Naive thymus-derived CD4-positive, alpha-beta T cell (primary cell): Measurements from ENCODE around the gene TBXAS1. TPM values are rescaled to one million over a fixed set of nuclear protein-coding genes. Genes with fewer than 3 reads are reported as not detected.

Experiments used
- ATAC-seq: fragments of 150-1000 bp; cut with Tn5 transposase; 2 replicates; pipeline ENCODE4 v1.10.0; 2021; ENCODE audit warnings: mild to moderate bottlenecking, moderate library complexity
- CTCF ChIA-PET: fragments of 350-600 bp; sonication (Branson Sonifier 250); formaldehyde crosslinking; loops from one replicate; lab custom pipeline; 2021; ENCODE audit warnings: antibody characterized with exemption; lab: Charles Lee
- POLR2A ChIA-PET: fragments of 350-600 bp; sonication (Branson Sonifier 250); formaldehyde crosslinking; loops from one replicate; lab custom pipeline; 2021; ENCODE audit warnings: antibody characterized with exemption, inconsistent platforms; lab: Charles Lee
- DNase-seq, 9 donors: peaks; one replicate each; pipeline versions ENCODE4 v3.0.0 to v3.0.0-alpha.2; 2020 to 2022; ENCODE audit warnings: mixed read lengths in 1 of 9
- H3K27ac ChIP-seq: one replicate; pipeline ENCODE4 v1.7.0; 2013; ENCODE audit warnings: mild to moderate bottlenecking, low read depth, low read length, moderate library complexity
- H3K27me3 ChIP-seq, 2 donors: one replicate each; pipeline ENCODE4 v1.7.0; 2013; ENCODE audit warnings: low read length in 2 of 2, mild to moderate bottlenecking in 2 of 2, moderate library complexity in 2 of 2; ENCODE audit not compliant: control insufficient read depth in 2 of 2, insufficient read depth in 2 of 2
- H3K36me3 ChIP-seq, 3 experiments: 1 replicate in 2 of 3; 2 replicates in 1 of 3; pipeline ENCODE4 v1.7.0; 2013; ENCODE audit warnings: low read length in 3 of 3, mild to moderate bottlenecking in 3 of 3, moderate library complexity in 1 of 3; ENCODE audit not compliant: insufficient read depth in 3 of 3, control insufficient read depth in 2 of 3
- H3K4me1 ChIP-seq, 2 donors: one replicate each; pipeline ENCODE4 v1.7.0; 2013; ENCODE audit warnings: low read length in 2 of 2, mild to moderate bottlenecking in 2 of 2, moderate library complexity in 1 of 2; ENCODE audit not compliant: control insufficient read depth in 2 of 2, insufficient read depth in 2 of 2
- H3K4me3 ChIP-seq: 2 replicates; pipeline ENCODE4 v1.7.0; 2013; ENCODE audit warnings: mild to moderate bottlenecking, low read length
- H3K9me3 ChIP-seq, 3 experiments: 1 replicate in 2 of 3; 2 replicates in 1 of 3; pipeline ENCODE4 v1.7.0; 2013; ENCODE audit warnings: low read length in 3 of 3; ENCODE audit not compliant: control insufficient read depth in 2 of 3
- H3K27ac Mint-ChIP-seq, 9 donors: one replicate each; pipeline ENCODE4 v1.8.0; 2020 to 2022; ENCODE audit warnings: mixed read lengths in 9 of 9, mild to moderate bottlenecking in 8 of 9, moderate library complexity in 5 of 9, inconsistent platforms in 2 of 9
- H3K27me3 Mint-ChIP-seq, 5 donors: one replicate each; pipeline ENCODE4 v1.8.0; 2021 to 2022; ENCODE audit warnings: mixed read lengths in 5 of 5, mild to moderate bottlenecking in 1 of 5
- H3K36me3 Mint-ChIP-seq, 5 donors: one replicate each; pipeline ENCODE4 v1.8.0; 2020 to 2022; ENCODE audit warnings: mixed read lengths in 5 of 5, mild to moderate bottlenecking in 3 of 5, inconsistent platforms in 1 of 5
- H3K4me1 Mint-ChIP-seq, 7 donors: one replicate each; pipeline ENCODE4 v1.8.0; 2020 to 2022; ENCODE audit warnings: mixed read lengths in 7 of 7, mild to moderate bottlenecking in 3 of 7, inconsistent platforms in 1 of 7
- H3K4me3 Mint-ChIP-seq, 10 donors: one replicate each; pipeline ENCODE4 v1.8.0; 2020 to 2022; ENCODE audit warnings: mild to moderate bottlenecking in 10 of 10, mixed read lengths in 10 of 10, moderate library complexity in 6 of 10, inconsistent platforms in 2 of 10
- H3K9me3 Mint-ChIP-seq, 11 donors: one replicate each; pipeline ENCODE4 v1.8.0; 2020 to 2022; ENCODE audit warnings: mixed read lengths in 11 of 11, mild to moderate bottlenecking in 4 of 11, inconsistent platforms in 1 of 11, moderate library complexity in 1 of 11
- intact Hi-C, 2 donors: fragments of 100-400 bp; cut with micrococcal nuclease; formaldehyde crosslinking; loops; one replicate each; pipeline ENCODE4 v1.15.1; 2023
- polyA plus RNA-seq, 2 donors: library from polyadenylated mRNA; unstranded; fragments of 300-500 nt; fragmentation: Illumina TruSeq; gene quantifications; one replicate each; pipeline ENCODE4 v1.2.3, GENCODE V29; 2021
- total RNA-seq, 6 experiments: library from RNA in 5 of 6; stranded (reverse) in 5 of 6; gene quantifications; 1 replicate in 5 of 6; 2 replicates in 1 of 6; pipeline ENCODE4 v1.2.3 and lab custom pipeline; 2021 to 2026

The TBXAS1 gene
- total and polyA plus RNA-seq, 7 experiments from 2014 or later: 1.9 to 70.9 (median 3.2) TPM

DNA sequence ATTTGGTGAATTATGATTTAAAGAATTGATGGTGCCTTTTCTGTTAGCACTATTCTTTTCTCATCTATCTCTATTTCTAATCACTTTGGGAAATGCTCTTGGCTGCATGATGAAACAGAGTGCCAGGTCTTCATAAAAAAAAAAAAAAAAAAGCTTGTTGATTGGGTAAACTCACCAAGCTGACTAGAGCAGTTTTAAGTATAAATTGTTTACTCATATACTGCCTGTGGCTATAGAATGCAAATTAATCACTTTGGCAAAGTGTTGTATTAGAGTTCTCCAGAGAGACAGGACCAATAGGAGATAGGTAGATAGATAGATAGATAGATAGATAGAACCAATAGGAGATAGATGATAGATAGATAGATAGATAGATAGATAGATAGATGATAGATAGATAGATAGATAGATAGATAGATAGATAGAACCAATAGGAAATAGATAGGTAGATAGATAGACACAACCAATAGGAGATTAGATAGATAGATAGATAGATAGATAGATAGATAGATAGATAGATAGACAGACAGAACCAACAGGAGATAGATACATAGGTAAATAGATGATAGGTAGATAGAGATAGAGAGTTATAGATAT lies 20.1 kb upstream of the TBXAS1 start:
- peaks cover 0 to 11% (median 6%) of the 10 kb centered on the region in 11 donors for H3K9me3 Mint-ChIP-seq
- no peak overlapping the region for H3K4me3 Mint-ChIP-seq
- ChIA-PET POLR2A (interaction anchor here (0.9 kb wide), 1 partner anchor 829 kb away, joined by 4 read pairs; no protein-coding TSS in a partner anchor), CTCF (no interaction called here)
- Histone ChIP-seq H3K4me3 (no peak overlapping the region), H3K36me3 (no peaks in the 10 kb centered on the region), H3K4me1 (no peaks in the 10 kb centered on the region), H3K27ac (no peak overlapping the region), H3K9me3 (peaks cover 0 to 3% (median 0%) of the 10 kb centered on the region in 3 experiments), H3K27me3 (no peaks in the 10 kb centered on the region)
- peaks cover 4 to 15% (median 6%) of the 10 kb centered on the region in 7 donors for H3K4me1 Mint-ChIP-seq
- intact Hi-C loops: loop anchor here in 1 of 2 donors (10.0 kb wide), 1 partner anchor 146 kb away; no protein-coding TSS in a partner anchor
- ATAC-seq (no peak), DNase-seq (no peak)
- peaks cover 0 to 6% (median 2%) of the 10 kb centered on the region in 5 donors for H3K36me3 Mint-ChIP-seq
- peaks cover 0 to 16% (median 2%) of the 10 kb centered on the region in 5 donors for H3K27me3 Mint-ChIP-seq
- H3K27ac Mint-ChIP-seq: no peak overlapping the region

- intact Hi-C loops: no loop called here
- CTCF ChIA-PET: no interaction called here
- ATAC-seq: peak; percentile 27
- H3K9me3 Mint-ChIP-seq: peaks cover 0 to 8% (median 2%) of the 10 kb centered on the region in 11 donors
- peaks cover 5 to 16% (median 8%) of the 10 kb centered on the region in 7 donors for H3K4me1 Mint-ChIP-seq
- Histone ChIP-seq H3K4me1 (no peaks in the 10 kb centered on the region), H3K27ac (no peak overlapping the region), H3K4me3 (no peak overlapping the region), H3K27me3 (no peaks in the 10 kb centered on the region), H3K9me3 (no peaks in the 10 kb centered on the region), H3K36me3 (no peaks in the 10 kb centered on the region)
- no peak overlapping the region for H3K27ac Mint-ChIP-seq
- H3K4me3 Mint-ChIP-seq: no peak overlapping the region
- peaks cover 0 to 16% (median 2%) of the 10 kb centered on the region in 5 donors for H3K27me3 Mint-ChIP-seq
- peaks cover 0 to 5% (median 0%) of the 10 kb centered on the region in 5 donors for H3K36me3 Mint-ChIP-seq
- DNase-seq: no peak
- POLR2A ChIA-PET: interaction anchor here (0.6 to 0.8 kb wide), 2 partner anchors 11 to 460 kb away, joined by 3 to 4 read pairs; no protein-coding TSS in a partner anchor
These were observed 18.0 kb upstream of the TBXAS1 start for GRCh38 chr7:139811066-139811465.

DNA sequence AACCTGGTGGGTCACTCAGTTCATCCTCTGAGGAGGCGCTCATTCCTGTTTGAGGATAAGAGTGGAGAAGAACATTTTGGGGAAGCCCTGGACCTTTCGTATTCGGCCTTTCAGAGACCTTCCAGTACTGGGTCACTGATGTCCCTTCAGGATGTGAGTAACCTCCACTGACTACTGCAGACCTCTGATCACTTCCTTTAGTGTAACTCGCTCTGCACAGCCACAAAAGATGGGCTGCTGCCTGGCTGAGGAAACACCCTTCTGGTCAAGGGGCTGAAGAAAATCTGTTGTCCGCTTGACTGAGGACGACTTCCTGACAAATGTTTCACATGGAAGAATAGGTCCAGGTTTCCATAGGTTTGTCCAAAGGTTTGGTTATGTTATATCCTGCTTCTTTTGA lies 15.9 kb upstream of the TBXAS1 start:
- Mint-ChIP-seq H3K4me3 (no peak overlapping the region), H3K36me3 (peaks cover 0 to 4% (median 0%) of the 10 kb centered on the region in 5 donors), H3K27me3 (peaks cover 0 to 10% (median 2%) of the 10 kb centered on the region in 5 donors), H3K9me3 (peaks cover 0 to 11% (median 3%) of the 10 kb centered on the region in 11 donors), H3K4me1 (peaks cover 5 to 16% (median 8%) of the 10 kb centered on the region in 7 donors), H3K27ac (peak overlapping the region in 1 of 9 donors; percentile 71)
- ChIA-PET POLR2A (no interaction called here), CTCF (no interaction called here)
- DNase-seq (no peak), ATAC-seq (no peak)
- intact Hi-C loops: no loop called here
- Histone ChIP-seq H3K36me3 (no peaks in the 10 kb centered on the region), H3K9me3 (no peaks in the 10 kb centered on the region), H3K4me3 (no peak overlapping the region), H3K27me3 (no peaks in the 10 kb centered on the region), H3K27ac (no peak overlapping the region), H3K4me1 (no peaks in the 10 kb centered on the region)

GRCh38 chr7:139813689-139814088 lies 15.4 kb upstream of the TBXAS1 start:
- no peaks in the 10 kb centered on the region for H3K27me3 ChIP-seq
- H3K36me3 Mint-ChIP-seq: peaks cover 0 to 4% (median 0%) of the 10 kb centered on the region in 5 donors
- H3K4me3 ChIP-seq: no peak overlapping the region
- ATAC-seq: no peak
- intact Hi-C loops: no loop called here
- H3K4me1 ChIP-seq: no peaks in the 10 kb centered on the region
- H3K36me3 ChIP-seq: no peaks in the 10 kb centered on the region
- no peak overlapping the region for H3K27ac ChIP-seq
- DNase-seq: peak in 2 of 9 donors; percentile 15 to 24
- H3K9me3 ChIP-seq: no peaks in the 10 kb centered on the region
- peaks cover 5 to 16% (median 8%) of the 10 kb centered on the region in 7 donors for H3K4me1 Mint-ChIP-seq
- peaks cover 0 to 7% (median 0%) of the 10 kb centered on the region in 5 donors for H3K27me3 Mint-ChIP-seq
- H3K27ac Mint-ChIP-seq: peak overlapping the region in 1 of 9 donors; percentile 80
- ChIA-PET CTCF (no interaction called here), POLR2A (no interaction called here)
- H3K4me3 Mint-ChIP-seq: no peak overlapping the region
- peaks cover 0 to 11% (median 3%) of the 10 kb centered on the region in 11 donors for H3K9me3 Mint-ChIP-seq

- ChIA-PET POLR2A (no interaction called here), CTCF (interaction anchor here (0.9 kb wide), 1 partner anchor 94 kb away, joined by 3 read pairs; no protein-coding TSS in a partner anchor)
- ATAC-seq (no peak), DNase-seq (no peak)
- intact Hi-C loops: no loop called here
- H3K27ac ChIP-seq: no peak overlapping the region
- Mint-ChIP-seq H3K4me3 (no peak overlapping the region), H3K27me3 (no peaks in the 10 kb centered on the region), H3K4me1 (peaks cover 5 to 10% (median 8%) of the 10 kb centered on the region in 7 donors), H3K36me3 (peaks cover 0 to 4% (median 0%) of the 10 kb centered on the region in 5 donors), H3K27ac (peak overlapping the region in 1 of 9 donors; percentile 62), H3K9me3 (peaks cover 0 to 11% (median 3%) of the 10 kb centered on the region in 11 donors)
- no peak overlapping the region for H3K4me3 ChIP-seq
- H3K4me1 ChIP-seq: no peaks in the 10 kb centered on the region
- no peaks in the 10 kb centered on the region for H3K9me3 ChIP-seq
- H3K36me3 ChIP-seq: no peaks in the 10 kb centered on the region
- H3K27me3 ChIP-seq: no peaks in the 10 kb centered on the region
These were observed 11.8 kb upstream of the TBXAS1 start for GRCh38 chr7:139817249-139817648.

DNA sequence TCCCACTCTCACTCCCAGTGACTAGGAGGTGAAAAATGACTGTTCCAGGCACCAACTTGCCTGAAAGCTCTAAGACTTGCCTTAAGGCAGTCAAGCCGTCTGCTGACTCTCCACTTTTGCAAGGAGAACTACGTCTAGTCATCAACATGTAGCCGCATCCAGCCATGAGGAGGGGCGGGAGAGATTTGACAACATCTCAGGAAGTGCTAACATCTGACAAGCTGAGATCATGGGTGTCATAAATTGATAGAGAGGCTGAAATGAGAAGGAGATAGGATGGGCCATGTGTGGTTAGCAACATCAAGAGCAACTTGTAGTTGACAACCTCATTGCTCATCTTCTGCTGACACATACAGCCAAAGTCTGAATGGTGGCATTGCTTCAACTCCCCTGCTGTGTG lies 9.0 kb upstream of the TBXAS1 start:
- DNase-seq (no peak), ATAC-seq (peak; percentile 83)
- no peak overlapping the region for H3K4me3 ChIP-seq
- no peaks in the 10 kb centered on the region for H3K27me3 Mint-ChIP-seq
- H3K36me3 Mint-ChIP-seq: peaks cover 0 to 4% (median 0%) of the 10 kb centered on the region in 5 donors
- H3K27ac ChIP-seq: no peak overlapping the region
- no peak overlapping the region for H3K4me3 Mint-ChIP-seq
- intact Hi-C loops: loop anchor here in 1 of 2 donors (10.0 kb wide), 1 partner anchor 175 kb away; no protein-coding TSS in a partner anchor
- ChIA-PET POLR2A (no interaction called here), CTCF (interaction anchor here (1.1 kb wide), 1 partner anchor 173 kb away, joined by 3 read pairs; no protein-coding TSS in a partner anchor)
- peaks cover 0 to 11% (median 3%) of the 10 kb centered on the region in 11 donors for H3K9me3 Mint-ChIP-seq
- no peaks in the 10 kb centered on the region for H3K4me1 ChIP-seq
- H3K27me3 ChIP-seq: no peaks in the 10 kb centered on the region
- no peaks in the 10 kb centered on the region for H3K4me1 Mint-ChIP-seq
- H3K36me3 ChIP-seq: no peaks in the 10 kb centered on the region
- H3K9me3 ChIP-seq: no peaks in the 10 kb centered on the region
- H3K27ac Mint-ChIP-seq: no peak overlapping the region
